A549 (cell line): ENCODE measurements around the gene DIP2C. TPM values are rescaled to one million over a fixed set of nuclear protein-coding genes. Genes with fewer than 3 reads are reported as not detected.

Source experiments
- ATAC-seq, 2 experiments: fragments of 200-7000 bp in 1 of 2; fragments of >200 bp in 1 of 2; cut with Nextera tagmentation in 1 of 2; cut with Tn5 transposase in 1 of 2; 3 replicates each; pipeline versions ENCODE4 v1.8.0 to v1.9.1; 2018 to 2020; ENCODE audit warnings: mild to moderate bottlenecking in 1 of 2, moderate library complexity in 1 of 2
- CTCF ChIA-PET: fragments of 300-600 bp; sonication (Branson Sonifier 250); formaldehyde crosslinking; extraction: SDS; loops from one replicate; lab custom pipeline; 2021; ENCODE audit warnings: antibody characterized with exemption, inconsistent platforms; lab: Yijun Ruan, JAX
- POLR2A ChIA-PET: fragments of 350-600 bp; formaldehyde crosslinking; extraction: SDS; loops from one replicate; lab custom pipeline; 2021; ENCODE audit warnings: antibody characterized with exemption, inconsistent platforms; lab: Yijun Ruan, JAX
- DNase-seq, 2 experiments: peaks; one replicate each; pipeline versions ENCODE4 v3.0.0 to v3.0.0-alpha.2; 2011 to 2016; ENCODE audit warnings: low read depth in 1 of 2, low spot score in 1 of 2
- FAIRE-seq: peaks from 2 replicates; lab custom pipeline; 2011; peaks lifted over from hg19 to GRCh38; lab: Jason Lieb, UNC
- H3K27ac ChIP-seq, 2 experiments: fragments of >200 bp; sonication (Bioruptor Twin); formaldehyde crosslinking; 3 replicates each; pipeline ENCODE4 v1.5.1; 2016 to 2017
- H3K4me1 ChIP-seq: fragments of >200 bp; sonication (Bioruptor Twin); formaldehyde crosslinking; 3 replicates; pipeline ENCODE4 v1.6.1; 2016
- H3K4me2 ChIP-seq: fragments of >200 bp; sonication (Bioruptor Twin); formaldehyde crosslinking; 3 replicates; pipeline ENCODE4 v1.6.1; 2016
- H3K4me3 ChIP-seq: fragments of >200 bp; sonication (Bioruptor Twin); formaldehyde crosslinking; 3 replicates; pipeline ENCODE4 v1.5.1; 2016
- H3K9me3 ChIP-seq: fragments of >200 bp; sonication (Bioruptor Twin); formaldehyde crosslinking; 3 replicates; pipeline ENCODE4 v1.6.1; 2016
- BCL3 ChIP-seq: fragments of >200 bp; sonication (Bioruptor Twin); formaldehyde crosslinking; IDR thresholded peaks from 3 replicates; pipeline ENCODE4 v1.6.1; 2016
- BHLHE40 ChIP-seq: IDR thresholded peaks from 2 replicates; pipeline ENCODE4 v1.6.1; 2012; ENCODE audit warnings: low read depth, low read length, inconsistent platforms
- CBX2 ChIP-seq: fragments of 200-600 bp; sonication (generic); IDR thresholded peaks from 2 replicates; pipeline ENCODE4 v1.6.1; 2016; ENCODE audit warnings: low read depth, mild to moderate bottlenecking, borderline replicate concordance
- CBX8 ChIP-seq: fragments of 200-600 bp; sonication (generic); IDR thresholded peaks from 2 replicates; pipeline ENCODE4 v1.6.1; 2016
- E2F6 ChIP-seq: IDR thresholded peaks from 2 replicates; pipeline ENCODE4 v1.6.1; 2012; ENCODE audit warnings: low read depth, borderline replicate concordance
- FOSB ChIP-seq: fragments of 250-450 bp; sonication (Bioruptor Pico); IDR thresholded peaks from 2 replicates; pipeline ENCODE4 v1.5.0; 2020; ENCODE audit warnings: mild to moderate bottlenecking, moderate library complexity
- GATA3 ChIP-seq: IDR thresholded peaks from 2 replicates; pipeline ENCODE4 v1.6.1; 2012; ENCODE audit warnings: borderline replicate concordance
- HEYL ChIP-seq: fragments of 250-450 bp; sonication (Bioruptor Pico); IDR thresholded peaks from 2 replicates; pipeline ENCODE4 v1.8.0; 2021; ENCODE audit warnings: mild to moderate bottlenecking, moderate library complexity
- HMGXB4 ChIP-seq: fragments of 250-450 bp; sonication (Bioruptor Pico); IDR thresholded peaks from 2 replicates; pipeline ENCODE4 v1.5.0; 2021; ENCODE audit warnings: mild to moderate bottlenecking, moderate library complexity, borderline replicate concordance
- HOXB13 ChIP-seq: fragments of 250-450 bp; sonication (Bioruptor Pico); IDR thresholded peaks from 2 replicates; pipeline ENCODE4 v1.5.0; 2020; ENCODE audit warnings: low read depth, mild to moderate bottlenecking, moderate library complexity
- JUNB ChIP-seq: fragments of >200 bp; sonication (Bioruptor Twin); formaldehyde crosslinking; IDR thresholded peaks from 2 replicates; pipeline ENCODE4 v1.6.1; 2016
- KDM1A ChIP-seq: fragments of 200-600 bp; sonication (generic); IDR thresholded peaks from 2 replicates; pipeline ENCODE4 v1.6.1; 2016; ENCODE audit warnings: low read depth, mild to moderate bottlenecking
- MAFK ChIP-seq: fragments of 450-650 bp; IDR thresholded peaks from 2 replicates; pipeline ENCODE4 v1.6.1; 2014; ENCODE audit not compliant: partially characterized antibody
- MAZ ChIP-seq: fragments of 150-350 bp; IDR thresholded peaks from 2 replicates; pipeline ENCODE4 v1.6.1; 2014; ENCODE audit warnings: antibody characterized with exemption, low read depth, low read length, borderline replicate concordance
- NFE2L2 ChIP-seq: fragments of 150-350 bp; conservative IDR thresholded peaks from 2 replicates; pipeline ENCODE4 v1.6.1; 2014; ENCODE audit warnings: low read length
- NPAS2 ChIP-seq: fragments of 250-450 bp; sonication (Bioruptor Pico); IDR thresholded peaks from 2 replicates; pipeline ENCODE4 v1.8.0; 2022; ENCODE audit warnings: mild to moderate bottlenecking, moderate library complexity, borderline replicate concordance
- PHF8 ChIP-seq: fragments of 200-600 bp; sonication (generic); IDR thresholded peaks from 2 replicates; pipeline ENCODE4 v1.6.1; 2016; ENCODE audit warnings: low read depth, mild to moderate bottlenecking, antibody characterized with exemption, moderate library complexity, borderline replicate concordance
- RCOR1 ChIP-seq: fragments of 150-350 bp; IDR thresholded peaks from 2 replicates; pipeline ENCODE4 v1.6.1; 2014; ENCODE audit warnings: antibody characterized with exemption, low read length, low read depth
- WGBS: methylation state at CpG from one replicate; pipeline ENCODE4 v1.1.6; 2017; ENCODE audit errors: missing lambda C conversion rate; 5-methylcytosine and 5-hydroxymethylcytosine counted together
- polyA plus RNA-seq, 4 experiments: library from polyadenylated mRNA; depleted of rRNA in 3 of 4; stranded (reverse); fragments of >200 nt; fragmentation: RNase III in 1 of 4; extraction: RNeasy Plus Mini Kit Qiagen cat#74134 plus additional on column Dnase treatment in 1 of 4; gene quantifications; 2 replicates in 3 of 4; 3 replicates in 1 of 4; pipeline ENCODE4 v1.2.3, GENCODE V29; 2011 to 2017

DIP2C gene
- polyA plus RNA-seq, 2 of the 4 experiments (the other 2 are of a cell fraction) = 3.7 to 5.0 TPM

- no peak for TF ChIP-seq PHF8
- peak; percentile 36 for TF ChIP-seq MAFK
- TF ChIP-seq HOXB13 (CRISPR knock-in tag) = no peak
- Histone ChIP-seq H3K4me1 (no peaks in the 10 kb centered on the region), H3K27ac (no peak overlapping the region), H3K4me2 (no peak overlapping the region), H3K4me3 (no peak overlapping the region), H3K9me3 (no peaks in the 10 kb centered on the region)
- ATAC-seq = no peak
- CTCF ChIA-PET = no interaction called here
- no peak for FAIRE-seq
- DNase-seq = no peak
- 34% methylated on average over 5 of the region's 5 CpGs for WGBS
- POLR2A ChIA-PET = no interaction called here
Observed at GRCh38 chr10:608331-609261, 80.9 kb downstream of the DIP2C start.

GRCh38 chr10:607545-608185 is 81.8 kb downstream of the DIP2C start:
- TF ChIP-seq CBX8 (no peak), NFE2L2 (no peak), KDM1A (no peak), BCL3 (no peak), RCOR1 (no peak), BHLHE40 (no peak), CBX2 (no peak), GATA3 (no peak), FOSB (CRISPR knock-in tag) (no peak), HEYL (CRISPR knock-in tag) (no peak), JUNB (no peak), E2F6 (no peak), MAZ (no peak), HMGXB4 (CRISPR knock-in tag) (no peak), NPAS2 (no peak)
- TF ChIP-seq, all 56 proteins: peak for 0
- ChIA-PET CTCF (no interaction called here), POLR2A (no interaction called here)
- H3K4me1 ChIP-seq = no peaks in the 10 kb centered on the region
- DNase-seq (no peak), ATAC-seq (no peak), FAIRE-seq (no peak)
- H3K4me2 ChIP-seq = no peak overlapping the region
- no peak overlapping the region for H3K4me3 ChIP-seq
- WGBS = 94% methylated on average over 14 of the region's 14 CpGs
- H3K27ac ChIP-seq = no peak overlapping the region
- no peaks in the 10 kb centered on the region for H3K9me3 ChIP-seq
